Measurements from ENCODE around the gene PCNX4.

Gene PCNX4

DNA sequence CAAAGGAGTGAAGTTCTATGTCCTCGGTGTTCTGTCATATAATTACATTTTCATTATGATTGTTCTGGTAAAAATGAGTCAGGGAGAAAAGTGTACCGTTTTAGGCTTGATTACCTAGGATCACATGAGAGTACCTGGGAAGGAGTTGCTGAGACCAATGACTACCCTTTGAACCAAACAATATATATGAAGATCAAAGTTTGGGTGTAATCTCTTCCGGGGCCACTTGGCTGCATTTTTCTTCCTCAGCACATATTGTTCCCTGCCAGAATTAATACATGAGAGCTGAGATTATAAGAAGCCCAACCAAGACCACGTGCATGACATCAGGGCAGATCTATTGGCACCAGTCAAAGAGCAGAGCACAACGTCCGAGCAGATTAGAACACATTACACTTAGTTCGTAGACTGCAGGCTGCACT is 114.5 kb downstream of the PCNX4 start:
- no peak for DNase-seq (ENCODE audit: low spot score)

DNA sequence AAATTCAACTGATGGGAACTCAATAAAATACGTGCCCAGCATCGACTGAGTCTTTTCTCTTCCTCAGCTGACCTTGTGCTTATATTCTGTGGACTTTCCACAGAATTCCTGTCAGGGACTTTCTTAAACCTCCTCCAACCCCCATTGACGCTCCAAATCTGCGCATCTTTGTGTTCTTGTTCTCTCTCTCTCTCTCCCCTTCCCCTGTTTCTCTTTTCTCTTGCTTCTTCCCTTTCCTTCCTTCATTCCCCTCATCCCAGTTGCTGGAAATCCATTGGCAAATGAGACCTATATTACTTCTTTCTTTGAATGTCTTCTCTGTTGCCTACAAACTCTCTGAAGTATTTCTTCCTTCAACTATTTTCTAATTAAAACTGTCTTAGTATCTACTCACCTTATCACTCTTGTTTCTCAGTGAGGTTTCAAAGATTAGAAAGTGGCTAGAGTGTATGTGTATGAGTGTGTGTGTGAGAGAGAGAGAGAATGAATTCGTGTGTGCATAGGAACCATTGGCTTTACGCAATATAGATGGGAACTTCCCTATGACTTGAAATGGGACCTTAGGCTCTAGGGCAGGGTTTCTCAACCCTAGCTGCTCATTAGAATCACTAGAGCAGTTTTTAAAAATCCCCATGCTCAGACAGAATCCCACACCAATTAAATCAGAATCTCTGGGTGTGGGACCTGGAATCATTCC is 115.3 kb downstream of the PCNX4 start:
- no peak for DNase-seq (ENCODE audit: low spot score)

DNA sequence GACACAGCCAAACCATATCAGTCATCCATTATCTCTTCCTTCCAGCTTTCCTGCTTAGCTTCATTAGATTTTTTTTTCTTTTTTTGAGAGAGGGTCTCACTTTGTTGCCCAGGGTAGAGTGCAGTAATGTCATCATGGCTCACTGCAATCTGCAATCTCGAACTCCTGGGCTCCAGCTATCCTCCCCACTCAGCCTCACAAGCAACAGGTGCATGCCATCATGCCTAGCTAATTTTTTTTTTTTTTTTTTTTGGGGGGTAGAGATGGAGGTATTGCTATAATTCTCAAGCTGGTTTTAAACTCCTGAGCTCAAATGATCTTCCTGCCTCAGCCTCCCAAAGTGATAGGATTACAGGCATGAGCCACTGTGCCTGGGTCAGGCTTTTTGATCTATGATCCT is 119.0 kb downstream of the PCNX4 start:
- DNase-seq (ENCODE audit: low spot score) = no peak

DNA sequence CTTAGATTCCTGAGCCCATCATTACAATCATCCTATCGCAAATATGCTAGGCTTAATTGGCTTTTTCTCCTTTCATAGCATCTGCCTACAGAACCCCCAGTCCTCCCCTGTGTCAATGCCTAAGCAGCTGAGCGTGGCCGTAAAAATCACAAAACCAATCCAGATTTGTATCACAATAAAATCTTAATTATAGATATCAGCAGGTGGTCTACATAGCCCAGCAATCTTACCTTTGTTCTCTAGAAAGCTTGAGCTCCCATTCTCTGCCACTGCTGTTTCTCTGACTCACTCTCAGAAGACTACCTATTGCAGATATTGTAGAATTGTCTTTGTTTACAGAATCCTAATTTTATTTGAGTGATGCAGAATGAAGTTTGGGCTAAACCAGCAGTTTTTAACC is 119.4 kb downstream of the PCNX4 start:
- no peak for DNase-seq (ENCODE audit: low spot score)

DNA sequence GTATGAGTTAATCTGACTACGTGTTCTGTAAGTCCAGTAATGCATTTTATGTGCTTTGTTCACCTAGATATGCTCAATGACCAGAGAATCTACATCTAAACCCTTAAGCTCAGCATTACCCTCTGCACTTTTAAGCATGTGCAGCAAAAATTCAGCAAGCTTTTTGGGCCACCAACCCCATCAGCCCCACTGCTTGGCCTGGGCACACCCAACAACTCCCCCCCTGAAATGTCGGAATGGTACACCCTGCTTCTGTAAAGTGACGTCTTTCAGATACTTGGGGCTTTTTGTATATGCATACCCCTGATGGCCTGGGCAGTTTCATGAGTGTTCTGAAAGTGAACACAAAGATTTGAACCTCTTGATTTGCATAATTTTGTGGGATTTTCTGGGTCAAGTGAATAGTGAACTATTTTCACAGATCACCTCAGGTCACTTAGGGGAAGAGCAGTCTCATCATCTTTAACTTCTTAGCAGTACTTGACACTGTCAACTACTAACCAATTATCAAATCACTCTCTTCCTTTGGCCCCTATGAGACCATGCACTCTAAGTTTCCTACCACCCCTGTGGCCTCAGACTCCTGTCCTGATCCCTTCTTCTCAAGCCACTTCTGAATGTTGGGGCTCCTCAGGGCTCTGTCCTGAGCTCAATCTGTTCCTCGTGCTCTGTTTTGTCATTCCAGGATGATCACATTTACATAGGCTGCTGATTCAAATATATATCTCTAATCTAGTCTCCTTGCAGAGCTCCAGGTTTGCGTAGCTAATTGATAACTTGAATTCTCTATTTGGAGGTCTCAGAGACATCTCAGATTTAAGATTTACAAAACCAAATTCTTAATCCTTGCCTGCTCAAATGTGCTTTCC is 121.0 kb downstream of the PCNX4 start:
- DNase-seq (ENCODE audit: low spot score) = no peak

DNA sequence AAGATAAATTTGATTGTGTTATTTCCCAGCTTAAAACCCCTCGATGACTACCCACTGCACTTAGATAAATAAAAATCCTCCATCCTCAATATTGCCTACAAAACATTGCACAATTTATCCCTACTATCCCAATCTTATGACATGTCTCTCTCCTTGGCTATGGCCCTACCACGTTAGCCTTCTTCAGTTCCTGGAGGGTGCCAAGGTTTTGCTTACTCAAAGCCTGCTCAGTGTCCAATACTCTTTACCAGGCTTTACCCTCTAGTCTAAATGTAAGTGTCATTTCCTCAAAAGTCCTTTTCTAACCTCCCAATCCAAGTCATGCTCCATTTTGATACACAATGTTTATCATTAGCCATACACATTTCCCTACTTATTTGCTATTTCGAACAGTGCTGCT is 122.3 kb downstream of the PCNX4 start:
- DNase-seq (ENCODE audit: low spot score) = no peak

DNA sequence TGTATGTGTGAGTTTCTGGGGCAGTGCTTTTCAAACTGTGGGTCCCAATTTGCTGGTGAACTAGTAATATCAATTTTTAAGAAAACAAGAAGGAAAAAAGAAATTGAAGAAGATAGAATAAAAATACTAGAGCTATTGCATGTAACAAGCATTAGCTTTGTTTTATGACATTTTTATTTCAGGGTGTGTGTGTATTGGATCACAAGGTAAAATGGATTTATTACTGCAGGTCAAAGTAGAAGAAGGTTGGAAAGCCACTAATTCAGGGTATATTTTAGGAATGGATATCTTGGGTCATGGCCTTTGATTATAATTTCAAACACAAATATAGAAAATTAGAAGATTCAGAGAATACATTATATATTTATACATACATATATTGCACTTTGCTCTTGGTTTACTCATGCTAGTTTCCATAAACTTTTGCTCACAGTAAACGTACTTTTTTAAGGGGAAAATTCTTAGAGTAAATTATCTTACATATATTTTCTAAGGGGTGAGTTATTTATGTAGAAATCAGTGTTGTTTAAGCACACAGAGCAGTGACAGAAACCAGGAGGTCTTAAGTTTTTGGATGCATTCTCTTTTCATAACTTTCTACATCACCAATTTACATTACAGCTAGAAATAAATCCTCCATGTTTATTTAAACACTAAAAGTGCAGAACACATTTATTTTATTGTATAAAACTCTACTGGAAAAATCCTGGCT is 122.8 kb downstream of the PCNX4 start:
- DNase-seq (ENCODE audit: low spot score) = no peak

DNA sequence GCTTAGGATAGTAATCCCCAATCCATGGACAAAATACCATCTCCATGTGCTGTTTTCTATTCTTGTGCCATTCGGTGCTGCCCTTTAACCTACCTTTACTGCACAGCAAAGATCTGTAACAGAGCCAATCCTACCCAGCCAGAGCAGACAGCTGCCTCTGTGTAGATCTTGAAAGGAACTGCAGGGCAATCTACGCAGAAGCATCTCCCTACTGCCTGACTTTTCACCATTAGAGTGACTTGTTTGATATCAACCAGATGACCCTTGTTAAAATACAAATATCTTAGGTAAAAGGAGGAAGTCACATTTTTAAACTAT is 123.4 kb downstream of the PCNX4 start:
- DNase-seq (ENCODE audit: low spot score) = no peak

DNA sequence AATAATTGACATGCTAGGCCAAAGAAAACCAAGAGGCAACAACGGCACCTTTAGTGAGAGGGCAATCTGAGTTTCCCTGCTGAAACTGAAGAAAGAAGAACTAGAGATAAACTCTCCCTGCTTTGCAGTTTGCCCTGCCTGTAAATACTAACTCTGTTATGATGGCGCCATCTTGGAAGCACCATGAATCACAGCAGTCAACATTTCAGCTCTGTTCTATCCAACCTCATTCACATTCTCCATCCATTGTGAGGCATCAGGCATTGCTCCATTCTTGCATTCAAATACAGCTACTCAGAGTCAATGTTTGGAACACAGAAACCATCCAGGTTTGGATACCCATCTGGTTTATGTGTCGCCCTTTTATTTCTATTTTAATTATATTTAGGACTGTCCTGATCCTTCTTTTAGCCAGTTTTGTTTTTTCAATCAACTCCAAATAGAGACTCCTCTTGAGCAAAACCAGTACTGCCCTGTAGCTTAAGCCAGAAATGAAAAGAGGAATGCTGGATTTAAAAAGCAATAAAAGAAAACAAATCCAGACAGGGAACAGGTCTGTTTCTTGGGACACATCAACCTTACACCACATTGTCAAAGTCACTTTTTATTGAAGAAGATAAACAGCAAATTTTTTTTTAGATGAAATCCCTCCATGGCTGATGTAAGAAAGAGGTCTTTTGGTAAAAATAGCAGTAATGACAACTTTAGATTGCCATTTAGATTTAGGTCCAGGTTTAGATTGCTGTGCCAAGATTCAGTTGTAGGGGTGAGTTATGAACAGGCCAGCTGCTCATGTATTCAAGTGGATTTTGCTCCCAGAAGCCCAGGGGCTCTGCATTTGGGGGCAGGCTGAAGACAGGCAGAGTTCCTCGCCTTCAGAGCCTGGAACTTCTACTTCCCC is 124.0 kb downstream of the PCNX4 start:
- no peak for DNase-seq (ENCODE audit: low spot score)

DNA sequence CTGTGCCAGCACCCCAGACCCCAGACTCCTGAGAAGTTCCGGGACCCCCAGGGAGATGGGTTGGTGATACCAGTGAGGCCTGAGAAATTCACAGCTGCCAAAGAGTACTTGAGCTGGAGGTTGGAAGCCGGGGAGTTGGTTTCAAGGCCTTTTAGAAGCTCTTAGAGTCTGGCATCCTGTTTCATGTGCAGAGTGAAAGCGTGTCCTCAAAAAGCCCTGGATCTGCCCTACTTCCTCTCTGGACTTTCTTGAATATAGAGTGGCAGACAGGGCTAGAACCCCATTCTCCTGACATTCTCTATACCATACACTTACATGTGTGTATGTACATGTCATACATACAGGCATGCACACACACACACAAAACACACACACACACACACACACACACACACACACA is 126.0 kb downstream of the PCNX4 start:
- DNase-seq (ENCODE audit: low spot score) = no peak
